SIG-M5 (cell line): ENCODE data around the gene KCTD5.
A peak's percentile ranks its signal among the peaks of the same experiment; 100 is the strongest.

Experiments used
- DNase-seq: peaks from one replicate; lab custom pipeline; 2025; lab: John Stamatoyannopoulos, UW

The KCTD5 gene

GRCh38 chr16:2752035-2752849 lies 69.9 kb downstream of the KCTD5 start, which contains the start of gene SRRM2:
Gene SRRM2, plus strand, starts transcription at chr16:2752638. Its CDS starts 3,727 bp downstream, at chr16:2756365.
- DNase-seq: peak; percentile 78

- no peak for DNase-seq
Measured at GRCh38 chr16:2752850-2753732, 70.8 kb downstream of the KCTD5 start.

GRCh38 chr16:2753733-2754020 lies 71.4 kb downstream of the KCTD5 start:
- DNase-seq: no peak

GRCh38 chr16:2755158-2755557 lies 72.8 kb downstream of the KCTD5 start:
- no peak for DNase-seq

- DNase-seq: no peak
Measured at GRCh38 chr16:2756288-2757015, 74.1 kb downstream of the KCTD5 start.

- DNase-seq: no peak
Measured at GRCh38 chr16:2757344-2757743, 75.0 kb downstream of the KCTD5 start.
